Measurements from ENCODE around the gene RAB6B. TPM values are rescaled to one million over a fixed set of nuclear protein-coding genes. Genes with fewer than 3 reads are reported as not detected.

The RAB6B gene
- total RNA-seq, 1 experiment from 2014 or later = 0.52 TPM

DNA sequence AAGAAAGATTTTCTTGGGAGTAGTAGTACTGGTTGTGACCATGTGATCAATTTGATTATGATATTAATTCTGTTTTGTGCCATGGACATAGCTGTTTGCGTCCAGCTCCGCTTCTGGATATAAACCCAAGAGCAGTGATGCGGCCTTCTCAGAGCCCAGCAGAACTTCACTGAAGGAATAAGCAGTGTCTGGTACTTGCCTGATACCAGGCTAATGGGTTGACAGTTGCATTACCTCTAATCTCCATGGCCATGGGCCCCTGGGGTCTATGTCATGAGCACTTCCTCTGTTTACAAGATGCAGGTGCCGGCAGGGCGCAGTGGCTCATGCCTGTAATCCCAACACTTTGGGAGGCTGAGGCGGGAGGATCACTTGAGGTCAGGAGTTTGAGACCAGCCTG is 36.3 kb upstream of the RAB6B start:
- Histone ChIP-seq H4K20me1 (ENCODE audit: insufficient read depth) (no peaks in the 10 kb centered on the region; the same call in 1 of the 2 replicates), H3K9me3 (ENCODE audit: insufficient read depth, low read depth) (no peaks in the 10 kb centered on the region), H3K4me3 (no peak overlapping the region), H3K79me2 (ENCODE audit: low read depth) (no peaks in the 10 kb centered on the region), H3K4me2 (no peak overlapping the region), H3F3A (ENCODE audit: insufficient read depth, low read depth) (no peaks in the 10 kb centered on the region), H3K27me3 (ENCODE audit: insufficient read depth, low read depth) (peaks cover 19% of the 10 kb centered on the region), H3K36me3 (ENCODE audit: low read depth) (no peaks in the 10 kb centered on the region), H2AFZ (no peak overlapping the region), H3K27ac (no peak overlapping the region), H3K9me2 (ENCODE audit: insufficient read depth) (no peaks in the 10 kb centered on the region), H3K4me1 (replicated peaks; ENCODE audit: insufficient read depth) (no peaks in the 10 kb centered on the region)
- ChIA-PET POLR2A (ENCODE audit: unreplicated experiment) (no interaction called here), CTCF (no interaction called here)
- no TSS peak for BruUV-seq (replicated peaks)
- TF ChIP-seq EZH2 (IDR thresholded peaks at IDR 0.05; ENCODE audit: low read depth) = no peak
- TF ChIP-seq, protein P1, sequence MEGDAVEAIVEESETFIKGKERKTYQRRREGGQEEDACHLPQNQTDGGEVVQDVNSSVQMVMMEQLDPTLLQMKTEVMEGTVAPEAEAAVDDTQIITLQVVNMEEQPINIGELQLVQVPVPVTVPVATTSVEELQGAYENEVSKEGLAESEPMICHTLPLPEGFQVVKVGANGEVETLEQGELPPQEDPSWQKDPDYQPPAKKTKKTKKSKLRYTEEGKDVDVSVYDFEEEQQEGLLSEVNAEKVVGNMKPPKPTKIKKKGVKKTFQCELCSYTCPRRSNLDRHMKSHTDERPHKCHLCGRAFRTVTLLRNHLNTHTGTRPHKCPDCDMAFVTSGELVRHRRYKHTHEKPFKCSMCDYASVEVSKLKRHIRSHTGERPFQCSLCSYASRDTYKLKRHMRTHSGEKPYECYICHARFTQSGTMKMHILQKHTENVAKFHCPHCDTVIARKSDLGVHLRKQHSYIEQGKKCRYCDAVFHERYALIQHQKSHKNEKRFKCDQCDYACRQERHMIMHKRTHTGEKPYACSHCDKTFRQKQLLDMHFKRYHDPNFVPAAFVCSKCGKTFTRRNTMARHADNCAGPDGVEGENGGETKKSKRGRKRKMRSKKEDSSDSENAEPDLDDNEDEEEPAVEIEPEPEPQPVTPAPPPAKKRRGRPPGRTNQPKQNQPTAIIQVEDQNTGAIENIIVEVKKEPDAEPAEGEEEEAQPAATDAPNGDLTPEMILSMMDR (conservative IDR thresholded peaks at IDR 0.05) = no peak
- no peak for DNase-seq
- intact Hi-C loops (cut with micrococcal nuclease; ENCODE audit: unreplicated experiment) = loop anchor here (5.0 kb wide), 2 partner anchors 265 to 560 kb away; no protein-coding TSS in a partner anchor

DNA sequence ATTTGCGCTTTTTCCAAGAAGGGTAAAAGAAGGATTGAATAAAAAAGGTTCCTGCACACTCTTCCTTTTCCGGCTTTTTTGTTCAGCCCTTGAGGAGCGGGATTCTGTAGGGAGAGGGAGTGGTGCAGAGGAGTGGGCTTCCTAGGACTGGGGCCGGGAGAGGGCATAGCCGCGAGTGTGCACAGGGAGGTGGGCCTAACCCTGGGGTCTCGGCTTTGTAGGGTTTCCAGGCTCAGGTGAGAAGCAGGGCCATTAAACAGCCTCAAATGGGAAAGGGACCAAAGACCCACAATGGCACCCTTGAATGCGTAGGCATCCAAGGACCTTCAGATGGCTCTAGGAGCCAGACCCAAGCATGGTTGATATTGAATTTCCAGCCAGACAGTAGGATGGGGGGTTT is 35.4 kb upstream of the RAB6B start:
- TF ChIP-seq, protein P1 (conservative IDR thresholded peaks at IDR 0.05) = no peak
- TF ChIP-seq EZH2 (IDR thresholded peaks at IDR 0.05; ENCODE audit: low read depth) = no peak
- no peaks in the 10 kb centered on the region for H3K79me2 ChIP-seq (ENCODE audit: low read depth)
- no peaks in the 10 kb centered on the region for H3K9me3 ChIP-seq (ENCODE audit: insufficient read depth, low read depth)
- POLR2A ChIA-PET (ENCODE audit: unreplicated experiment) = no interaction called here
- H4K20me1 ChIP-seq (ENCODE audit: insufficient read depth) = no peaks in the 10 kb centered on the region
- H3K36me3 ChIP-seq (ENCODE audit: low read depth) = no peaks in the 10 kb centered on the region
- no peaks in the 10 kb centered on the region for H3F3A ChIP-seq (ENCODE audit: insufficient read depth, low read depth)
- DNase-seq = no peak
- H3K4me1 ChIP-seq (replicated peaks; ENCODE audit: insufficient read depth) = no peaks in the 10 kb centered on the region
- no peaks in the 10 kb centered on the region for H3K9me2 ChIP-seq (ENCODE audit: insufficient read depth)
- H3K27me3 ChIP-seq (ENCODE audit: insufficient read depth, low read depth) = peaks cover 10% of the 10 kb centered on the region
- no TSS peak for BruUV-seq (replicated peaks)
- CTCF ChIA-PET = no interaction called here
- H2AFZ ChIP-seq = no peak overlapping the region
- intact Hi-C loops (cut with micrococcal nuclease; ENCODE audit: unreplicated experiment) = loop anchor here (2.0 to 5.0 kb wide), 3 partner anchors 266 to 561 kb away; no protein-coding TSS in a partner anchor
- H3K4me2 ChIP-seq = no peak overlapping the region
- no peak overlapping the region for H3K4me3 ChIP-seq
- no peak overlapping the region for H3K27ac ChIP-seq

DNA sequence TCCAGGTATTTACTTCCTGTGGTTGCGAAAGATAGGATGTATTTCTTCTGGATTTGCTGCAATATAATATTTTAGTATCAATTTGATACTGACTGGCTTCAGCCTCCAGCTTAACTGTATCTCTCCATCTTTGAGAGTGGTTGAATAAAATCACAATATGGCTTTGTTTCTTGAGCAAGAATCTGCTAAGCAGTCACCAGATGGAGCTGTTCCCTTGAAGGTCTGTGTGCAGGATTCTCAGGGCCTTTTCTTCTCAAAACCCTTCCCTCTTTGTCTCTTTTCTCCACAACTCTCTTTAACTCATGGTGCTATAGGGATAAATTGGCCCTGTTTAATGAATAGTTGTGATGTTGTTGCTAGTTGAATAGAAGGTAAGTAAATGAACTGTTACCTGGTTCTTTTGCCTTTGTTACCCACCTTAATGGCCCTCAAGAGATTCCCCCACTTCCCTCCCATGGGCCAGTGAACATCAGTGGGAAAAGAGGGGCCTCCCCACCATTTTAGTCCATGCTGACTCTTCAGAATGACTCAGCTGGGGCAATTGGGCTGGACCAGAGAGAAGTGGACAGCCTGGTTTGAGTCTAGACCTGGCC is 34.8 kb upstream of the RAB6B start:
- CTCF ChIA-PET = interaction anchor here (0.6 kb wide), 2 partner anchors 111 to 281 kb away, joined by 3 to 4 read pairs; no protein-coding TSS in a partner anchor
- intact Hi-C loops (cut with micrococcal nuclease; ENCODE audit: unreplicated experiment) = loop anchor here (1.0 to 5.0 kb wide), 4 partner anchors 267 to 562 kb away; no protein-coding TSS in a partner anchor
- no peaks in the 10 kb centered on the region for H3K79me2 ChIP-seq (ENCODE audit: low read depth)

More for the DNA sequence above, 34.8 kb upstream of the RAB6B start:
- H3K36me3 ChIP-seq (ENCODE audit: low read depth) = no peaks in the 10 kb centered on the region
- no TSS peak for BruUV-seq (replicated peaks)
- no peaks in the 10 kb centered on the region for H3K9me3 ChIP-seq (ENCODE audit: insufficient read depth, low read depth)
- TF ChIP-seq, protein P1 (conservative IDR thresholded peaks at IDR 0.05) = peak; percentile 75
- no peak for TF ChIP-seq EZH2 (IDR thresholded peaks at IDR 0.05; ENCODE audit: low read depth)
- no peaks in the 10 kb centered on the region for H4K20me1 ChIP-seq (ENCODE audit: insufficient read depth)
- H3K4me2 ChIP-seq = no peak overlapping the region
- no peaks in the 10 kb centered on the region for H3F3A ChIP-seq (ENCODE audit: insufficient read depth, low read depth)
- peaks cover 6% of the 10 kb centered on the region; the same call in 1 of the 2 replicates for H3K27me3 ChIP-seq (ENCODE audit: insufficient read depth, low read depth)
- no peak overlapping the region for H2AFZ ChIP-seq
- POLR2A ChIA-PET (ENCODE audit: unreplicated experiment) = no interaction called here
- no peaks in the 10 kb centered on the region for H3K4me1 ChIP-seq (replicated peaks; ENCODE audit: insufficient read depth)
- DNase-seq = no peak
- no peak overlapping the region for H3K4me3 ChIP-seq
- H3K9me2 ChIP-seq (ENCODE audit: insufficient read depth) = no peaks in the 10 kb centered on the region
- H3K27ac ChIP-seq = no peak overlapping the region

Measured in PC-9 (cell line).